ENCODE data around the gene NSMCE1. TPM values are rescaled to one million over a fixed set of nuclear protein-coding genes. Genes with fewer than 3 reads are reported as not detected.
"Not testable (repeated sequence)": the region's sequence is repeated elsewhere in the genome, so short reads cannot be mapped to it uniquely, and the experiment has no call there.

NSMCE1 gene
- total RNA-seq, 1 experiment from 2014 or later = 45.7 TPM

DNA sequence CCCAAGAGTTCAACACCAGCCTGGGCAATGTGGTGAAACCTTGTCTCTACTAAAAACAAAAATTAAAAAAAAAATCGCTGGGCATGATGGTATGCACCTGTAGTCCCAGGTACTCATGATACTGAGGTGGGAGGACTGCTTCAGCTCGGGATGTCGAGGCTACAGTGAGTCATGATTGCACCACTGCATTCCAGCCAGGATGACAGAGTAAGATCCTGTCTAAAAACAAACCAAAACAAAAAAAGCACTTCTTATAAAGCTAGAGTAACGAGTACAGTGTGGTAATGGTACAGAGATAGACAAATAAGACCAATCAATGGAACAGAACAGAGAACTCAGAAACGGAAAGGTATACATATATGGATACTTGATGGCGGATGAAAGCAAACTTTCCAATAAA, 4.4 kb downstream of the NSMCE1 start:
- ChIA-PET POLR2A (ENCODE audit: low non-redundant PET) (no interaction called here), CTCF (no interaction called here)
- DNase-seq (ENCODE audit: low spot score) = no peak
- Histone ChIP-seq H3K27ac (ENCODE audit: low read depth, low read length, poor library complexity, severe bottlenecking) (no peak overlapping the region), H3K27me3 (replicated peaks; ENCODE audit: insufficient read depth, low read depth, low read length, poor library complexity) (no peaks in the 10 kb centered on the region), H3K4me1 (ENCODE audit: insufficient read depth, low read length, poor library complexity, severe bottlenecking) (peaks cover 3% of the 10 kb centered on the region), H3K36me3 (ENCODE audit: insufficient read depth, low read length, poor library complexity, severe bottlenecking) (no peaks in the 10 kb centered on the region), H3K9me3 (ENCODE audit: low read depth, low read length, poor library complexity, severe bottlenecking) (no peaks in the 10 kb centered on the region), H3K4me3 (ENCODE audit: low read depth, low read length, poor library complexity, severe bottlenecking) (no peak overlapping the region)
- intact Hi-C loops (cut with micrococcal nuclease; ENCODE audit: unreplicated experiment) = no loop called here
- no peak for TF ChIP-seq EZH2 (IDR thresholded peaks at IDR 0.05; ENCODE audit: borderline replicate concordance, low read depth, low read length, poor library complexity, severe bottlenecking)
- TF ChIP-seq, protein P1, sequence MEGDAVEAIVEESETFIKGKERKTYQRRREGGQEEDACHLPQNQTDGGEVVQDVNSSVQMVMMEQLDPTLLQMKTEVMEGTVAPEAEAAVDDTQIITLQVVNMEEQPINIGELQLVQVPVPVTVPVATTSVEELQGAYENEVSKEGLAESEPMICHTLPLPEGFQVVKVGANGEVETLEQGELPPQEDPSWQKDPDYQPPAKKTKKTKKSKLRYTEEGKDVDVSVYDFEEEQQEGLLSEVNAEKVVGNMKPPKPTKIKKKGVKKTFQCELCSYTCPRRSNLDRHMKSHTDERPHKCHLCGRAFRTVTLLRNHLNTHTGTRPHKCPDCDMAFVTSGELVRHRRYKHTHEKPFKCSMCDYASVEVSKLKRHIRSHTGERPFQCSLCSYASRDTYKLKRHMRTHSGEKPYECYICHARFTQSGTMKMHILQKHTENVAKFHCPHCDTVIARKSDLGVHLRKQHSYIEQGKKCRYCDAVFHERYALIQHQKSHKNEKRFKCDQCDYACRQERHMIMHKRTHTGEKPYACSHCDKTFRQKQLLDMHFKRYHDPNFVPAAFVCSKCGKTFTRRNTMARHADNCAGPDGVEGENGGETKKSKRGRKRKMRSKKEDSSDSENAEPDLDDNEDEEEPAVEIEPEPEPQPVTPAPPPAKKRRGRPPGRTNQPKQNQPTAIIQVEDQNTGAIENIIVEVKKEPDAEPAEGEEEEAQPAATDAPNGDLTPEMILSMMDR (conservative IDR thresholded peaks at IDR 0.05; ENCODE audit: low read depth, low read length) = no peak
- BruUV-seq (replicated peaks) = no TSS peak

DNA sequence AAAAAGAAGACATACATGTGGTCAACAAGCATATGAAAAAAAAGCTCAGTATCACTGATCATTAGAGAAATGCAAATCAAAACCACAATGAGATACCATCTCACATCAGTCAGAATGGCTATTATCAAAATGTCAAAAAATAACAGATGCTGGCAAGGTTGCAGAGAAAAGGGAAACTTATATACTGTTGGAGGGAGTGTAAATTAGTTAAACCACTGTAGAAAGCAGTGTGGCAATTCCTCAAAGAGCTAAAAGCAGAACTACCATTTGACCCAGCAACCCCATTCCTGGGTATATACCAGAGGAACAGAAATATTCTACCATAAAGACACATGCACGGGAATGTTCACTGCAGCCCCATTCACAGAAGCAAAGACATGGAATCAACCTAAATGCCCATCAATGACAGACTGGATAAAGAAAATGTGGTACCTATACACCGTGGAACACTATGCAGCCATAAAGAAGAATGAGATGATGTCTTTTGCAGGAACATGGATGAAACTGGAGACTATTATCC, 5.6 kb downstream of the NSMCE1 start:
- POLR2A ChIA-PET (ENCODE audit: low non-redundant PET); H3K27ac ChIP-seq (ENCODE audit: low read depth, low read length, poor library complexity, severe bottlenecking); intact Hi-C loops (cut with micrococcal nuclease; ENCODE audit: unreplicated experiment); DNase-seq (ENCODE audit: low spot score); H3K4me3 ChIP-seq (ENCODE audit: low read depth, low read length, poor library complexity, severe bottlenecking); H3K27me3 ChIP-seq (replicated peaks; ENCODE audit: insufficient read depth, low read depth, low read length, poor library complexity); CTCF ChIA-PET; BruUV-seq (replicated peaks); H3K4me1 ChIP-seq (ENCODE audit: insufficient read depth, low read length, poor library complexity, severe bottlenecking); H3K9me3 ChIP-seq (ENCODE audit: low read depth, low read length, poor library complexity, severe bottlenecking); H3K36me3 ChIP-seq (ENCODE audit: insufficient read depth, low read length, poor library complexity, severe bottlenecking): not testable (repeated sequence)

DNA sequence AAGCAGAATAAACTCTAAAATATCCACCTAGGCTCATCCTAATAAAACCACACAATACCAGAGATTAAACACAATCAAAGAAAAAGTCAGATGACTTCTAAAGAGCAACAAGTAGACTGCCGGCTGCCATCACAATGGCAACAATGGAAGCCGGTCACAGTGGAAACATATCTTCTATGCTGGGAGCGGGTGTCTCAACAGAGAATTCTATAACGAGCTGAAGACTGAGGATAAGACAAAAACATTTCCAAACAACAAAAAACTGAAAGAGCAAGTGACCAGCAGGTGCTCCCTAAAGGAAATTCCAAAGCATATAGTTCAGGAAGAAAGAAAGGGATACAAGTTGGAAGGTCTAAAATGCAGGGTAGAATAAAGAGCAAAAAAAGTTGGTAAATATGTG, 8.9 kb downstream of the NSMCE1 start:
- no peaks in the 10 kb centered on the region for H3K9me3 ChIP-seq (ENCODE audit: low read depth, low read length, poor library complexity, severe bottlenecking)
- no peak overlapping the region for H3K27ac ChIP-seq (ENCODE audit: low read depth, low read length, poor library complexity, severe bottlenecking)
- H3K36me3 ChIP-seq (ENCODE audit: insufficient read depth, low read length, poor library complexity, severe bottlenecking) = no peaks in the 10 kb centered on the region
- no peak for TF ChIP-seq EZH2 (IDR thresholded peaks at IDR 0.05; ENCODE audit: borderline replicate concordance, low read depth, low read length, poor library complexity, severe bottlenecking)
- TF ChIP-seq, protein P1 (conservative IDR thresholded peaks at IDR 0.05; ENCODE audit: low read depth, low read length) = no peak
- BruUV-seq (replicated peaks) = no TSS peak
- no peaks in the 10 kb centered on the region for H3K27me3 ChIP-seq (replicated peaks; ENCODE audit: insufficient read depth, low read depth, low read length, poor library complexity)
- no peak for DNase-seq (ENCODE audit: low spot score)
- POLR2A ChIA-PET (ENCODE audit: low non-redundant PET) = no interaction called here
- no peak overlapping the region for H3K4me3 ChIP-seq (ENCODE audit: low read depth, low read length, poor library complexity, severe bottlenecking)
- CTCF ChIA-PET = no interaction called here
- no peaks in the 10 kb centered on the region for H3K4me1 ChIP-seq (ENCODE audit: insufficient read depth, low read length, poor library complexity, severe bottlenecking)
- intact Hi-C loops (cut with micrococcal nuclease; ENCODE audit: unreplicated experiment) = no loop called here

DNA sequence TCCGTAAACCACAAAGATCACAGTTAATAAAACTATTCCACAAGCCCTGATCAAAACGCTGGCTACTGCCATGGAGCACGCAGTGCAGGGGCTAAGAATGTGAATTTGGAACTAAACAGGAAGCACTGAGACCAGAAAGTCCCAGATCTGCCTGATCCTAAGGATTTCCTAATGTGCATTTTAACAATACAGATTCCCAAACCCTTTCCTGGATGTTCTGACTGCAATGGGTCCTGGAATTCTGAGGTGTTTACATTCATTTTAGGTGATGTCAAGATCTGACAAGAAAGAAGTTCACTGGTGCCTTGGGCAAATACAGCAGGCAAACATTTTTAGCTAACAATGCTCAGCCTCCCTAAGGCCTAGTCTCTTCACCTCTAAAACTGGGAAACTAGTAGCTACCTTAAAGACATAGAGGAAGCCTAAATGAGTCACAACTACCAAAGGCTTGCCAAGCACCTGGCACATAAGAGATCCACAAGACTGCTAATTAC, 10.3 kb downstream of the NSMCE1 start:
- peaks cover 9% of the 10 kb centered on the region for H3K4me1 ChIP-seq (ENCODE audit: insufficient read depth, low read length, poor library complexity, severe bottlenecking)
- no peak for DNase-seq (ENCODE audit: low spot score)
- no peaks in the 10 kb centered on the region for H3K36me3 ChIP-seq (ENCODE audit: insufficient read depth, low read length, poor library complexity, severe bottlenecking)
- POLR2A ChIA-PET (ENCODE audit: low non-redundant PET) = no interaction called here
- no peaks in the 10 kb centered on the region for H3K27me3 ChIP-seq (replicated peaks; ENCODE audit: insufficient read depth, low read depth, low read length, poor library complexity)
- intact Hi-C loops (cut with micrococcal nuclease; ENCODE audit: unreplicated experiment) = no loop called here
- H3K27ac ChIP-seq (ENCODE audit: low read depth, low read length, poor library complexity, severe bottlenecking) = no peak overlapping the region
- H3K9me3 ChIP-seq (ENCODE audit: low read depth, low read length, poor library complexity, severe bottlenecking) = no peaks in the 10 kb centered on the region
- H3K4me3 ChIP-seq (ENCODE audit: low read depth, low read length, poor library complexity, severe bottlenecking) = no peak overlapping the region
- no peak for TF ChIP-seq EZH2 (IDR thresholded peaks at IDR 0.05; ENCODE audit: borderline replicate concordance, low read depth, low read length, poor library complexity, severe bottlenecking)
- TF ChIP-seq, protein P1 (conservative IDR thresholded peaks at IDR 0.05; ENCODE audit: low read depth, low read length) = no peak
- no TSS peak for BruUV-seq (replicated peaks)
- CTCF ChIA-PET = no interaction called here

Data from A673 (cell line).